ENCODE data around the gene DAND5.

- no peak for TF ChIP-seq ZNF274 (IDR thresholded peaks at IDR 0.05; ENCODE audit: low read depth, low read length)
- TF ChIP-seq SUZ12 (IDR thresholded peaks at IDR 0.05; ENCODE audit: extremely low read depth, insufficient read depth, insufficient read length), result no peak
Measured at GRCh38 chr19:12946731-12947496, 22.5 kb upstream of the DAND5 start.

Data from NT2/D1 (cell line).